Ovary (tissue), 9 donors: Measurements from ENCODE around the gene MLX. TPM values are rescaled to one million over a fixed set of nuclear protein-coding genes. Genes with fewer than 3 reads are reported as not detected.
A peak's percentile ranks its signal among the peaks of the same experiment; 100 is the strongest.

Experiments
- DNase-seq, 5 donors: peaks; one replicate each; pipeline ENCODE4 v3.0.0-alpha.2; 2019 to 2020
- H3K27ac ChIP-seq, 2 donors: fragments of 200-600 bp; one replicate each; pipeline versions ENCODE4 v1.5.1 to v1.8.0; 2019 to 2022
- H3K27me3 ChIP-seq: fragments of 200-600 bp; one replicate; pipeline ENCODE4 v1.8.0; 2022
- H3K36me3 ChIP-seq: fragments of 200-600 bp; sonication (generic); one replicate; pipeline ENCODE4 v1.5.1; 2019
- H3K4me1 ChIP-seq: one replicate; pipeline ENCODE4 v1.8.1; 2013; ENCODE audit warnings: mild to moderate bottlenecking, moderate library complexity; ENCODE audit not compliant: insufficient read depth
- H3K4me3 ChIP-seq: fragments of 200-600 bp; sonication (generic); one replicate; pipeline ENCODE4 v1.5.1; 2017
- H3K9me3 ChIP-seq, 2 donors: fragments of 200-600 bp in 1 of 2; sonication (generic) in 1 of 2; one replicate each; pipeline versions ENCODE4 v1.5.1 to v1.8.1; 2013 to 2019; ENCODE audit warnings: mild to moderate bottlenecking in 1 of 2, moderate library complexity in 1 of 2
- CTCF ChIP-seq, 3 donors: fragments of 450-650 bp in 2 of 3; fragments of 200-600 bp in 1 of 3; IDR thresholded peaks; one replicate each; pipeline versions ENCODE4 v1.5.1 to v1.8.0; 2016 to 2022; ENCODE audit warnings: antibody characterized with exemption in 3 of 3, mild to moderate bottlenecking in 1 of 3
- EP300 ChIP-seq: sonication (generic); formaldehyde crosslinking; IDR thresholded peaks from one replicate; pipeline ENCODE4 v1.6.1; 2017; ENCODE audit warnings: antibody characterized with exemption
- POLR2A ChIP-seq: fragments of 450-650 bp; IDR thresholded peaks from one replicate; pipeline ENCODE4 v1.6.1; 2017; ENCODE audit warnings: antibody characterized with exemption, mild to moderate bottlenecking, moderate library complexity
- WGBS, 3 donors: extraction: QIAGEN DNeasy Blood & Tissue Kit in 1 of 3; methylation state at CpG; one replicate each; pipeline versions ENCODE4 v1.1.5 to v1.1.7; 2013 to 2017; 5-methylcytosine and 5-hydroxymethylcytosine counted together
- intact Hi-C, 4 donors: fragments of 100-400 bp; cut with DNase I; formaldehyde crosslinking; loops; one replicate each; pipeline versions ENCODE4 v1.11.0 to v1.15.1; 2022 to 2023
- polyA plus RNA-seq, 2 donors: library from polyadenylated mRNA; stranded (reverse); fragments of 200-250 nt in 1 of 2; fragments of 350-450 nt in 1 of 2; fragmentation: Illumina TruSeq in 1 of 2; extraction: RNeasy Lipid Tissue Mini Kit (QIAGEN cat#74804) in 1 of 2; gene quantifications; one replicate each; pipeline ENCODE4 v1.2.3, GENCODE V29; 2013 to 2014
- total RNA-seq, 7 donors: library from RNA; depleted of rRNA in 2 of 7; stranded (reverse); fragments of >200 nt in 2 of 7; fragmentation: NEBNext Ultra II Directional in 3 of 7; extraction: Animal tissue kit (Norgen Biotek cat#: 25700) in 3 of 7; gene quantifications; one replicate each; pipeline versions ENCODE4 v1.1.0 to v1.2.4, GENCODE V29; 2016 to 2023
- donor health status: DM: no; HTN: no; CAD: no; lungs with moderate emphysema.
- donor health status: DM: no; HTN: no; CAD: no.
- donor health status: Bipolar disorder and iron deficiency.
- donor health status: DM: yes; HTN: yes; CAD: no.
- donor health status: DM: no; HTN: no; CAD: no.
- donor health status: DM: yes; HTN: yes; CAD: no.

Gene MLX
- total and polyA plus RNA-seq, 9 donors: 16.5 to 50.8 (median 24.4) TPM

DNA sequence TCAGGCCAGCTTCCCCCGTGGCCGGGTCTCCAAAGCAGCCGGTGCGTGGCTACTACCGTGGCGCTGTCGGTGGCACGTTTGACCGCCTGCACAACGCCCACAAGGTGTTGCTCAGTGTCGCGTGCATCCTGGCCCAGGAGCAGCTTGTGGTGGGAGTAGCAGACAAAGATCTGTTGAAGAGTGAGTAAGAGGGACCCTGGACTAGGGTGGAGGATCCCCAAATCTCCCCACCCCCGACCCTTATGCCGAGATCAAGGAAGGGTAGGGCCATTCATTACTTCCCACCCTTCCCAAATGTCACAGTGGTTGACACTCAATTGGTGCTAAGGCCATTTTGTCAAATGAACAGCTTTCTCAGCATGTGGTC, 3.8 kb upstream of the MLX start:
- Histone ChIP-seq H3K27ac (no peak overlapping the region), H3K36me3 (no peaks in the 10 kb centered on the region), H3K4me3 (peak overlapping the region; percentile 88), H3K9me3 (no peaks in the 10 kb centered on the region), H3K27me3 (no peaks in the 10 kb centered on the region), H3K4me1 (peaks cover 19% of the 10 kb centered on the region)
- TF ChIP-seq POLR2A (no peak), CTCF (IDR thresholded peaks at IDR 0.05) (no peak), EP300 (no peak)
- 67 to 80% (median 70%) methylated on average over 14 of the region's 14 CpGs for WGBS, 3 donors
- intact Hi-C loops: no loop called here
- no peak for DNase-seq

DNA sequence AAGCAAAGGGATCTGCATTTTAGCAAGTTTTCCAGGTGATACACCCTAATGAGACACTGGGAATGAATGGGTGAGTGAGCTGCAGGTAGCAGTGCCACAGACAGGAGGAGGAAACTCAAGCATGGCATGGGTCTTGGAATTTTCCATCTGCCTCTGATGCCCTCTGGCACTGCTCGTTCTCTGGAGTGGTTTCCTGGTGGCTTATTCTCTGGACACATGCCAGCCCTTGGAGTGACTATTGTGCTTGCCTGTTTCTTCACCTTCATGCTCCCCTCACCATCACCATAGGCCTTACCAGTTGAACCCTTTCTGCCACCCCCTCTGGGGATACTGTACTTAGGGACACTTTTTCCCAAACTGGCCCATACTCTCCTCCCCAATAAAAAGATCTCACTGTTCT, 3.4 kb upstream of the MLX start:
- intact Hi-C loops: no loop called here
- Histone ChIP-seq H3K9me3 (no peaks in the 10 kb centered on the region), H3K36me3 (no peaks in the 10 kb centered on the region), H3K27ac (no peak overlapping the region), H3K4me3 (no peak overlapping the region), H3K27me3 (no peaks in the 10 kb centered on the region), H3K4me1 (peaks cover 19% of the 10 kb centered on the region)
- no peak for DNase-seq
- TF ChIP-seq CTCF (IDR thresholded peaks at IDR 0.05) (no peak), POLR2A (no peak), EP300 (no peak)
- WGBS, 3 donors: 50 to 64% (median 56%) methylated on average over 1 of the region's 1 CpG

GRCh38 chr17:42563950-42564349, 3.0 kb upstream of the MLX start:
- Histone ChIP-seq H3K4me3 (no peak overlapping the region), H3K36me3 (no peaks in the 10 kb centered on the region), H3K4me1 (peaks cover 19% of the 10 kb centered on the region), H3K27ac (no peak overlapping the region), H3K27me3 (no peaks in the 10 kb centered on the region), H3K9me3 (no peaks in the 10 kb centered on the region)
- TF ChIP-seq POLR2A (no peak), EP300 (no peak), CTCF (IDR thresholded peaks at IDR 0.05) (no peak)
- peak in 1 of 5 donors; percentile 22 for DNase-seq
- intact Hi-C loops: no loop called here
- WGBS, 3 donors: 74 to 85% (median 77%) methylated on average over 9 of the region's 9 CpGs

- H3K4me3 ChIP-seq: no peak overlapping the region
- H3K4me1 ChIP-seq: peaks cover 19% of the 10 kb centered on the region
- TF ChIP-seq POLR2A (no peak), EP300 (no peak), CTCF (IDR thresholded peaks at IDR 0.05) (no peak)
- H3K9me3 ChIP-seq: no peaks in the 10 kb centered on the region
- H3K27me3 ChIP-seq: no peaks in the 10 kb centered on the region
- DNase-seq: peak in 1 of 5 donors; percentile 22
- WGBS, 3 donors: 82 to 90% (median 83%) methylated on average over 15 of the region's 15 CpGs
- H3K36me3 ChIP-seq: no peaks in the 10 kb centered on the region
- no peak overlapping the region for H3K27ac ChIP-seq
- intact Hi-C loops: no loop called here
These were observed 1.9 kb upstream of the MLX start for GRCh38 chr17:42564815-42565522.
